HUDEP-2 (cell line): ENCODE results near the gene CIB2.
"Not testable (repeated sequence)": the region's sequence is repeated elsewhere in the genome, so short reads cannot be mapped to it uniquely, and the experiment has no call there.

Experiments
- DNase-seq, 76 experiments: peaks; one replicate each; lab custom pipeline; 2025; ENCODE audit not compliant: unreplicated experiment in 76 of 76; lab: John Stamatoyannopoulos, UW

Gene CIB2

DNA sequence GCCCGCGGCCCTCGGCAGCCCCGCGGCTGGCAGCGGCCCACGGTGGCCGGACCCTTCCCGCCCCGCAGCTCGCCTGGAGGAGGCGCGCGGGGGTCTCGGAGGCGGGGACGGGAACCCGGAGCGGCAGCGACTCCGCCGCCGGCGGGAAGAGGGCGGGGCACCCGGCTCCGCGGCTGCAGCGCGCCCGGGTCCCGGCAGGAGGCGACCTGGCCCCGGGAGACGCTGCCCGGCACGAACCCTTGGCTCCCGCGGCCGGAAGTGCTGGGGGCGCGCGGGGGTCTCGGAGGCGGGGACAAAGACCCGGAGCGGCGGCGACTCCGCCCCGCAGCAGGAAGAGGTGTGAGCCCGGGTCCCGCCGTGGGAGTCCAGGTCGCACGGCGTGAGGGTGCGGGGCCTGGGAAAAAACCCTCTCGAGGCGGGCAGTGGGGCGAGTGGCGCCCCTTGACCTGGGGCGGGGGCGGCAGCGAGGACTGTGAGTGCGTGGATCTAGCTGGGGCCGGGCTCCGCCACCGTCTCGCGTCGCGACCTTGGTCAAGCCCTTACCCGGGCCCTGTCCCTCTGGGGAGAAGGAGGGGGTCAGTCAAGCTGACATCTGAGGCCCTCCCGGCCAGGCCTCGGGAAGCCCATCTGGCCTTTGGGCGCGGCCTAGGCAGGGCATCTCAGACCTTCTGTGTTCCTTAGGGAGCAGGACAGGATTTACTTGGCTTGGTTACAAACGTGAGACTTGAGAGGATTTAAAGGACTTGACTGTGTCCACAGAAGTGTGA lies at the start of gene CIB2:
CIB2 (minus strand) TSS at position 151 of the 767 bp plus-strand sequence. CDS start 230 bp downstream, outside the sequence.
- peak in 48 of 76 experiments; percentile 3 to 58 (median 34) for DNase-seq

- no peak for DNase-seq
These were observed 48.7 kb upstream of the CIB2 start for GRCh38 chr15:78179906-78180305.

DNA sequence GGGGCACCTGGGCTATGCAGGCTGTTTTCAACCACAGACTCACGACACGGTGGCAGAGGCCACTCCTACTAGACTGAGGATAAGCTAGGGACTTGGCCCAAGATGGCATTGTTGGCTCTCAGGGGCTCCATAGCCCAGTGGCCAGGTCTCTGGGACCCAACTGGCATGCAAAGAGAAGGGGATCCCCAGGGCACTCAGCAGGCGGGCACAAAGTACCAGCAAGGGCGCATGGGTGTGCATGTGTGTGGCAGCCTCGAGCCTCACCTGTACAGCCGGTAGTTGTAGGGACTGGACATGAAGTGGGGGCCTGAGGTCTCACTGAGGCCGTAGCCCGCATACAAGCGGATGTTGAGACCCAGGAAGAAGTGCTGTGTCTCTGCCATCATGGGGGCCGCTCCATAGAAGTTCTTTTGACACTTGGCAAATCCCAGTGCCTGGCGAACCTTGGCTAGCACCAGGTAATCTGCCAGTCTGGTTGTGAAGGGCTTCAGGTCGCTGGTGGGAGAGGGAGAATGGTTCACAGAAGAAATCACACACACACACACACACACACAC lies 48.1 kb upstream of the CIB2 start:
- no peak for DNase-seq

- DNase-seq = no peak
These were observed 46.8 kb upstream of the CIB2 start for GRCh38 chr15:78178064-78178463.

- DNase-seq = peak in 41 of 76 experiments; percentile 4 to 51 (median 28)
These were observed 46.2 kb upstream of the CIB2 start for GRCh38 chr15:78177447-78177873.

DNA sequence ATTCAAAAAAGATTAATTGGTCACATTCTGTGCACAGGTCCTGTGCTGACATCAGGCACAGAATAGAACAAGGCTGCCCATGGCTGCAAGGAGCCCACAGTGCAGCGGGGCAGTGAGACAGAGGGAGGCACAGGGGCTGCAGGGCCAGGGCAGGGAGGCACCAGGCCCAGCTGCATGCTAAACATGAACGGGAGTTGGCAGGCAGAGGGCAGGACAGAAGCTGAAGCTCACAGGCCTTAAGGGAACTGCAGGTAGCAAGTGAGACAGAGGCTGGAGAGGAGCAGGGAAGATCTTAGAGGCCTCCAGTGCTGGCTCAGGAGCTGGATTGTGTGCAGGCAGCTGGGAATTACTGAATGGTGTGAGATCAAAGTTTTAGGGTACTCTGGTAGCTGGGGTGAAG lies 44.1 kb upstream of the CIB2 start:
- no peak for DNase-seq

GRCh38 chr15:78174401-78174800 lies 43.2 kb upstream of the CIB2 start:
- no peak for DNase-seq

DNA sequence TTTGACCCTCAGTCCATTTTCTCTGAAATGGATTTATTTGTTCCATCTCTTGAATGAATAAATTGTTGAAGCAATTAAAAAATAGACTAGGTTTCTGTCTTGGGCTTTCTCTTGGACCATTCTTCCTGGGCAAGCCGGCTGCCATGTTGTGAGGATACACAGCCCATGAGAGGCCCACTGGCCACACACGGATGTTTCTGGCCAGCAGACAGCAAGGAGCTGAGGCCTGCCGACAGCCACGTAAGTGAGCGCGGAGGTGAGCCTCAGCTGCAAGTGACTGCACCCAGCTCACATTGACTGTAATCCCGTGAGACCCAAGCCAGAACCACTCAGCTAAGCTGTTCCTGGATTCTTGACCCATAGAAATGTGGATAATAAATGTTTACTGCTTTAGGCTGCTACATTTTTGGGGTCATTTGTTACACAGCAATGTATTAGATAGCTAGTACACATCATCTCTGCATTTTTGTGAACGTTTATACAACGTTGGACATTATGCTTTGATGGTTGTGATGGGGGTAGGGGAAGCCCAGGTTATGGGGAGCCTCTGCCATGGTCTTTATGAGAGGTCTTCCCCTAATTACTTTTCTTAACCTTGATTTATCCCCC lies 40.7 kb upstream of the CIB2 start:
- DNase-seq = no peak

DNA sequence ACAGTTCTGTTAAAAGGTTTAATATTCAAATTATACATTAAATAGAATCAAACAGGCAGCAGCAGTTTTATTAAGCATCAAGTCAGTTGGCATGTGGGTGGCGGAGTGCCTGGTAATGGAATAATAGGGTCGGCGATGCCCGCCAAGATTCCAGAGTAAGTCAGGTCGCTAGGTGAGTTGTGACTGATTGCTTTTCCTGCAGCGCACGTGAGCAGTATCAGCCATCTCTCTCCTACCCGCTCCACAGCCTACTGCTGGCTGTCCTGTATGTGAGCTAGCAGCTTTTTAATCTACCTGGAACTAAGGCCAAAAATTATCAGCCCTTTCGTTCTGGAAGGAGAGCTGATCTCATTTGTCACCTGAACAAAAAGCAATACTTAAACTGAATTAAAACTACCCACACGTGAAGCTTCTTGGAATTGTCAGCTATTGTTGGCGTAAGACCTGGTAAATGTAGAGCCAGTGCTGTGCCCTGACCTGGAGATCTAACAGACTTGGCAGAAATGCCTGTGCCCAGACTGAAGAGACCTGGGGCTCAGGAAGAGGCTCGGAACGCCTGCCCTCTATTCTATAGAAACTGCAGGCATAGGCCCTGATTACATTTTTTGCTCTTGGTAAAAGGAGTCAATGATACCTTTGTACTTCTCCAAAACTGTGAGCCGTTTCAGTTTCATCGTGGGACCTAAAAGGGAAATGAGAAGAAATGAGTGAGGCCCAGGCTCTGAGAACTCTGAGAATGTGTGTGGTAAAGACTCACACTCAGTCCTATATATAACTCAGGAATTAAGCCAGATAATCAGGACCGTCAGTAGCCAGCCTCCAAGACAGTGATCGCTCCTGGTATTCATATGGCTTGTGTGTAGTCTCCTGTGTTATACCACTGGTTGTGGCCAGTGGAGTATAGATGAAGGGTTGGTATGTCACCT lies 39.9 kb upstream of the CIB2 start:
- DNase-seq = no peak

DNA sequence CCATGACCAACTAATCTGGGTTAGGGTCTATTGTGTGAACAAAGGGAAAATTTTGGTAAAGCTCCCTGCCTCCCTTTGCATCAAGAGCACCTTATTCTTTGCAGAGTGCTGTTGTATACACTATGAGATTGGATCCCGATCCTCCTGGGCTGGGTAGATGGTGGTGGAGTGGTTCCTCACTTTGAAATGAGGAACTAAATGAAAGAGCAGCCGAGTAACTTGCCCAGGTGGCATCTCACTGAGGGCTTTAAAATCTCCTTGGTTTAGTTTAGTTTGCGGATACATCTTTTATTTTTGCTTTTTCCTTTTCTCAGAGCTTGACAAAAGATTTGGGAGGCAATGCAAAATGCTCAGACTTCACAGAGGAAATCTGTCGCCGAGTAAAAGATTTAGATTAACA lies 37.4 kb upstream of the CIB2 start:
- no peak for DNase-seq

DNA sequence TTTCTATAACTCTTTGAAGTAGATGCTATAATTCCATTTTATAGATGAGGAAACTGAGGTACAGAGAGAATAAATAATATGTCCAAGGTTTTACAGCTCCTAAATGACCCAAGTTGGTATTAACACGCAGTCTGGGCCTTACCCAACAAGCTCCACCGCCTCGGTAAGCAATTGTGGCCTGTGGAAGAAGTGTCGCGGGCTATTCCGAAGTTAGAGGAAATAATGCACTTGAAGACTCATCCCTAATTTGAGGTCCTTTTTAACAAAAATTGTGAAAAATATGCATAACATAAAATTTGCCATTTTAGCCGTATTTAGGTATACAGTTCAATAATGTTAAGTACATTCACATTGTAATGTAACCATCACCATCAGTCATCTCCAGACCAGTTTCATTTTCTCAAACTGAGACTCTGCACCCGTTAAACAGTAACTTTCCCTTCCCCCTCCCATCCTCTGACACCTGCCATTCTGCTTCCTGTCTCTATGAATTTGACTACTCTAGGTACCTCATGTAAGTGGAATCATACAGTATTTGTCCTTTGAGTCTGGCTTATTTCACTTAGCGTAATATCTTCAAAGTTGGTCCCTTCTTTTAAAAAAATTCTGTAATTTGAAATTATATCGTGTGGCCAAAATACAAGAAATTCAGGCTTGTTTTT lies 36.1 kb upstream of the CIB2 start:
- no peak for DNase-seq

DNA sequence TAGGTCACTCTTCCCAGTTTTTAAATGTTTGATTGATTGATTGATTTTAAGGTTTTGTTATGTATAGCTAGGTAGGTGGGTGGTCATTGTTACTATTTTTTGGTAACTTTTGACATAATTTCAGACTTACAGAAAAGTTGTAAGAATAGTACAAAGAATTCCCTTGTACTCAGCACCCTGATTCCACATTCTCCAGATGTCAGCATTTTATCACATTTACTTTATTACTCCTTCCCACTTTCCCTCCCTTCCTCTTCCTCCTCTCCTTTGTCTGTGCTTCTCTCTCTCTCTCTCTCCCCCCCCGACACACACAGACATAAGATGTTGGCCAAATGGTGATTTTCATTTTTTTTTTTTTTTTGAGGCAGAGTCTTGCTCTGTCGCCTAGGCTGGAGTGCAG lies 32.8 kb upstream of the CIB2 start:
- DNase-seq = no peak

GRCh38 chr15:78162038-78162437 lies 30.8 kb upstream of the CIB2 start:
- DNase-seq = peak in 5 of 76 experiments; percentile 6 to 23 (median 9)

GRCh38 chr15:78159395-78159794 lies 28.1 kb upstream of the CIB2 start:
- DNase-seq = no peak

DNA sequence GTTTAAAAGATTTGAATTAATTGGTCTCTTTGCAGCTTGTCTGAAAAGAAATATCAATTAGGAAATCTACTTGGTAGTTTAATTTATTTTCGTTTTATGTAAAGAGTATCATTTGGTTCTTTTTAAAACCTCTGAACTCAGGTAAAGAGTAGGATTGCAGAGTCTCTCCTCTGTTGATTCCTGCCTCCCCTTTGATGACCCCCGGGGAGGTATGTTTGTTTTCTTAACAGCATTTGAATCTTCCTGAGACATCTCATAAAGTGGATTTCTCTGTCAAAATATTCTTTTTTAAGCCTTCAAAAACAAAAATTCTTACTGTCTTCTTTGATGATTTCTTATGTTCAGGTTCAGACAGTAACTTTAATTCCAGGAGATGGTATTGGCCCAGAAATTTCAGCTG lies 26.0 kb upstream of the CIB2 start:
- DNase-seq = no peak

- no peak for DNase-seq
These were observed 25.4 kb upstream of the CIB2 start for GRCh38 chr15:78156653-78157052.

DNA sequence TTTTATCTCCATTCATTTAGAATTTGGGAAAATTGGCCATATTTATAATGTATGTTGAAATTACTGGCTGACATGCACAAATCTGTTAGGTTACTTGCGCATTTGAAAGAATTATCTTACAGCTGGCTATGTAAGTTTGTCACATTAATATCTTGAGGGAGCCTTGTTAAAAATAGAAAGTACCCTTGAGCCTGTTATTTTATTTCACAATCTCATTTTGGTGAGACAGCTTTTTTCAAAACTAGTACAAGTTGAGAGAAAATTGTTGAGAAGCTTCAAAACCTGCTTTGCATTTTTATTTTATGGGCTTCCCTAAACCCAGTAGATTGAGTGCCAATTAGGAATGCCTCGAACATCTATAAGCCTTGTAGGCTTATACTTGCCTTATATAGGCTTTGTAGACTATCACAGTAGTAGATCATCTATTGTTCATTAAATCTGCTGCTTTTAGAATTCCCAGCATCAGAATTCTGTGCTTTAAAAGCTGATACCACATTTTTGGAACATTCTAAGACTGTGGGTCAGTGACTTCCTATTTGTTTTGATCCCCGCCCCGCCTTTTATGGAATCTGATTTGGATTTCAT lies 24.2 kb upstream of the CIB2 start:
- DNase-seq = no peak

DNA sequence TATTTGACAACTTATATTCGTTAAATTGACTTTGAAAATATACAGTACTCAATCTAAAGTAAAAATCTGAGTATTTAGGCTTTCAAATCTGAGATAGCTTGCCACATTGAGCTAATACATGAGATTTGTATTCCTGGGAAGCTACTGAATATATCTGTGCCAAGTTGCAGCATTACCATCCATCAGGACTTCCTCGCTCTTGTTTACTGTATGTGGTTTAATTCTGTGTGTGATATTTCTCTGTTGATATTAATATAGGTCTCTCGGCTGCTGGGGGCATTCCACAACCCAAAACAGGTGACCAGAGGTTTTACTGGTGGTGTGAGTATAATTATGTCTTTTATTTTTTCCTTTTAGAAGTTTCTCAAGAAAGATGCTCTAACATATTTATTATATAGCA lies 23.7 kb upstream of the CIB2 start:
- no peak for DNase-seq

DNA sequence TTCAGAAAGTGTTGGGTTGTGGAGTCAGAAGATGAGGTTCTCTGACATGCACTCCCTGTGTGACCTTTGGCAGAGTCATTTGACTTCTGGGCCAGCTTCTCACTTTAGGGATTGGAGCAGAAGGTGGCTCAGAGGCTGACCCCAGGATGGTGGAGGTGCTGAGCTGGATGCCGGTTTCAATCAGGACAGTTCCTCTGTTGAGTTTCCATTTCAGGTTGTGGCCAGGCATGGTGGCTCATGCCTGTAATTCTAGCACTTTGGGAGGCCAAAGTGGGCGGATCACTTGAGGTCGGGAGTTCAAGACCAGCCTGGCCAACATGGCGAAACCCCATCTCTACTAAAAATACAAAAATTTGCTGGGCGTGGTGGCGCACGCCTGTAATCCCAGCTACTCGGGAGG lies 19.8 kb upstream of the CIB2 start:
- not testable (repeated sequence) for DNase-seq
